GM21786 (cell line): ENCODE data around the gene PCDHA11.
"Not testable (repeated sequence)": the region's sequence is repeated elsewhere in the genome, so short reads cannot be mapped to it uniquely, and the experiment has no call there.

ENCODE experiments used
- ATAC-seq: cut with Tn5 transposase; IDR thresholded peaks from one replicate; pipeline ENCODE4 v1.9.1; 2021; ENCODE audit not compliant: unreplicated experiment

The PCDHA11 gene, protein sequence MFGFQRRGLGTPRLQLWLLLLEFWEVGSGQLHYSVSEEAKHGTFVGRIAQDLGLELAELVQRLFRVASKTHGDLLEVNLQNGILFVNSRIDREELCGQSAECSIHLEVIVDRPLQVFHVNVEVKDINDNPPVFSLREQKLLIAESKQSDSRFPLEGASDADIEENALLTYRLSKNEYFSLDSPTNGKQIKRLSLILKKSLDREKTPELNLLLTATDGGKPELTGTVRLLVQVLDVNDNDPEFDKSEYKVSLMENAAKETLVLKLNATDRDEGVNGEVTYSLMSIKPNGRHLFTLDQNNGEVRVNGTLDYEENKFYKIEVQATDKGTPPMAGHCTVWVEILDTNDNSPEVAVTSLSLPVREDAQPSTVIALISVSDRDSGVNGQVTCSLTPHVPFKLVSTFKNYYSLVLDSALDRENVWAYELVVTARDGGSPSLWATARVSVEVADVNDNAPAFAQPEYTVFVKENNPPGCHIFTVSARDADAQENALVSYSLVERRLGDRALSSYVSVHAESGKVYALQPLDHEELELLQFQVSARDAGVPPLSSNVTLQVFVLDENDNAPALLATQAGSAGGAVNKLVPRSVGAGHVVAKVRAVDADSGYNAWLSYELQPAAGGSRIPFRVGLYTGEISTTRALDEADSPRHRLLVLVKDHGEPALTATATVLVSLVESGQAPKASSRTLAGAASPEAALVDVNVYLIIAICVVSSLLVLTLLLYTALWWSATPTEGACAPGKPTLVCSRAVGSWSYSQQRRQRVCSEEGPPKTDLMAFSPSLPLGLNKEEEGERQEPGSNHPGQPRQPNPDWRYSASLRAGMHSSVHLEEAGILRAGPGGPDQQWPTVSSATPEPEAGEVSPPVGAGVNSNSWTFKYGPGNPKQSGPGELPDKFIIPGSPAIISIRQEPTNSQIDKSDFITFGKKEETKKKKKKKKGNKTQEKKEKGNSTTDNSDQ

DNA sequence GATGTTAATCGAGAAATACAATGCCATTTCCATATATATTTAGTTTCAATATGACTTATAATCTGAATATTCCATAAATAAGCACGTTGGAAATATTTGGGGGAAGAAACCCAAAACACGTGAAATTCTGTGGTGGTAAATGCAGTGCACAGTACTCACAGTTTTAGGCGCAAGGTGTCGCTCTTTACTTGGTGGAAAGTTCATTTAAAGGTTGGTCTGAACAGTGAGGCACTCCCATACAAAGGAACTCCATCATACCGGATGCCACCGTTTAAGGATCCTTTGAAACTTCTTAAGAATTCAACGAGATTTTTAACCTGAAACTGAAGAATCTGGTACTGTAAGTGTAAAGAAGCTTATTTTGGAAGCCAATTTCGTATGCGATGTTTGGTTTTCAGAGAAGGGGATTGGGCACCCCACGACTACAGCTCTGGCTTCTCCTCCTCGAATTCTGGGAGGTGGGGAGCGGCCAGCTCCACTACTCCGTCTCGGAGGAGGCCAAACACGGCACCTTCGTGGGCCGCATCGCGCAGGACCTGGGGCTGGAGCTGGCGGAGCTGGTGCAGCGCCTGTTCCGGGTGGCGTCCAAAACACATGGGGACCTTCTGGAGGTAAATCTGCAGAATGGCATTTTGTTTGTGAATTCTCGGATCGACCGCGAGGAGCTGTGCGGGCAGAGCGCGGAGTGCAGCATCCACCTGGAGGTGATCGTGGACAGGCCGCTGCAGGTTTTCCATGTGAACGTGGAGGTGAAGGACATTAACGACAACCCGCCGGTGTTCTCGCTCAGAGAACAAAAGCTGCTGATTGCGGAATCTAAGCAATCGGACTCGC, at the start of gene PCDHA11:
Gene PCDHA11, plus strand, starts transcription at position 237 of the 834 bp plus-strand sequence. Its CDS starts 147 bp downstream, at position 384.
- ATAC-seq, result no peak

DNA sequence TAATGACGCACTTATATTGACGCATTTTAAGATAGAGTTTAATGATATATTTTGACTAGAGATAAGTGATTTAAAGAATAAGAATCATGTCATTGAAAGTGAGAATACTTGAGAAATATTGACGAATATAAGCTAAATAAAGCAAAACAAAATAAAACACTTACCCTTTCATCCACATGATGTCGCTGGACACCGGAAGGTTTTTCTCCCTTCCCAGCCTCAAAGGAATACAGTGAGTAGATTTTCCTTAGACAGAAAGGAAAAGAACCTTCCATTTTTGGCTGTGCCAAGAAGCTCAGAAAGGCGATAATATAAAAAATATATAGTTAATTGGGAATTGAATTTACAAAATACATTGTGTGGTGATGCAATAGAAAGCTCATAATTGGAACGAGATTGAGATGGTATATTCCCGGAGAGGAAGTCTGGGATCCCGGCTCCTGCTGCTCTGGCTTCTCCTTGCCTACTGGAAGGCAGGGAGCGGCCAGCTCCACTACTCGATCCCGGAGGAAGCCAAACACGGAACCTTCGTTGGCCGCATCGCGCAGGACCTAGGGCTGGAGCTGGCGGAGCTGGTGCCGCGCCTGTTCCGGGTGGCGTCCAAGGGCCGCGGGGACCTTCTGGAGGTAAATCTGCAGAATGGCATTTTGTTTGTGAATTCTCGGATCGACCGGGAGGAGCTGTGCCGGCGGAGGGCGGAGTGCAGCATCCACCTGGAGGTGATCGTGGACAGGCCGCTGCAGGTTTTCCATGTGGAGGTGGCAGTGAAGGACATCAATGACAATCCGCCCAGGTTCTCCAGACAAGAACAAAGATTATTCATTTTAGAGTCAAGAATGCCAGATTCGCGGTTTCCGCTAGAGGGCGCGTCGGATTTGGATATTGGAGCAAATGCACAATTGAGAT, 47.1 kb upstream of the PCDHA11 start, which contains the start of gene PCDHA5:
Gene PCDHA5, plus strand, starts transcription at position 239 of the 906 bp plus-strand sequence.
- no peak for ATAC-seq

DNA sequence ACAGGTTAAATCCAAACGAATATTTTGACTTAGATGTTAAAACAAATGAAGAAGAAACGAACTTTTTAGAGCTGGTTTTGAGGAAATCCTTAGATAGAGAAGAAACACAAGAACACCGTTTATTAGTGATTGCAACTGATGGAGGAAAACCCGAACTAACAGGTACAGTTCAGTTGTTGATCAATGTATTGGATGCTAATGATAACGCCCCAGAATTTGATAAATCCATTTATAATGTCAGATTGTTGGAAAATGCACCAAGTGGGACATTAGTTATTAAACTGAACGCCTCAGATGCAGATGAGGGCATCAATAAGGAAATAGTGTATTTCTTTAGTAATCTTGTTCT, 46.5 kb upstream of the PCDHA11 start:
- no peak for ATAC-seq

DNA sequence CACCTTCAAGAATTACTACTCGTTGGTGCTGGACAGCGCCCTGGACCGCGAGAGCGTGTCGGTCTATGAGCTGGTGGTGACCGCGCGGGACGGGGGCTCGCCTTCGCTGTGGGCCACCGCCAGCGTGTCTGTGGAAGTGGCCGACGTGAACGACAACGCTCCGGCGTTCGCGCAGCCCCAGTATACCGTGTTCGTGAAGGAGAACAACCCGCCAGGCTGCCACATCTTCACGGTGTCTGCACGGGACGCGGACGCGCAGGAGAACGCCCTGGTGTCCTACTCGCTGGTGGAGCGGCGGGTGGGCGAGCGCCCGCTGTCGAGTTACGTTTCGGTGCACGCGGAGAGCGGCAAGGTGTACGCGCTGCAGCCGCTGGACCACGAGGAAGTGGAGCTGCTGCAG, 45.8 kb upstream of the PCDHA11 start:
- ATAC-seq, result not testable (repeated sequence)

DNA sequence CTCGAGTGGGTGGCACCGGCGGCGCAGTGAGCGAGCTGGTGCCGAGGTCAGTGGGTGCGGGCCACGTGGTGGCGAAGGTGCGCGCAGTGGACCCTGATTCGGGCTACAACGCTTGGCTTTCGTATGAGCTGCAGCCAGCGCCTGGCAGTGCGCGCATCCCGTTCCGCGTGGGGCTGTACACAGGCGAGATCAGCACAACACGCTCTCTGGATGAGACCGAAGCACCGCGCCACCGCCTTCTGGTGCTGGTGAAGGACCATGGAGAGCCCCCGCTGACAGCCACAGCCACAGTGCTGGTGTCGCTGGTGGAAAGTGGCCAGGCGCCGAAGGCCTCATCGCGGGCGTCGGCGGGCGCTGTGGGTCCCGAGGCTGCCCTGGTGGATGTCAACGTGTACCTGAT, 45.3 kb upstream of the PCDHA11 start:
- no peak for ATAC-seq

DNA sequence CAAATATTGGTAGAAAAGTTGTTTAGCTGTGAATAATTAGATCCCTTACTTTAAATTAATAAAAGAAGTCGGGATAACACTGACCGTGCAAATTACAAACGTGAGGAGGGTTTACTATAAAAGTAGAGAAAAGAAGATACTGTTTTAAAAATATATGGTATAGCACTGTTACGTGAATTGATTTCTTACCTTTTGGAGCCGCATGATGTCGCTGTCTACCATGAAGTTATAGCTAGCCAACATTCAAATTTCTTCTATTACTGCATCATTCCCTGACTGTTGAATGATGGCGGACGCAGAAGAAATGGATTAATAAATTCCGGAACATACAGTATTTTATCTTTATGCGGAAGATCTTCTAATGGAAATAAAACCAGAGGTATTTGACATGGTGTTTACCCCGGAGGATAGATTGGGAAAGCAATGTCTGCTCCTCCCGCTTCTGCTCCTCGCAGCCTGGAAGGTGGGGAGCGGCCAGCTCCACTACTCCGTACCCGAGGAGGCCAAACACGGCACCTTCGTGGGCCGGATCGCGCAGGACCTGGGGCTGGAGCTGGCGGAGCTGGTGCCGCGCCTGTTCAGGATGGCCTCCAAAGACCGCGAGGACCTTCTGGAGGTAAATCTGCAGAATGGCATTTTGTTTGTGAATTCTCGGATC, 40.9 kb upstream of the PCDHA11 start, which contains the start of gene PCDHA6:
Gene PCDHA6, plus strand, starts transcription at position 257 of the 658 bp plus-strand sequence. Its CDS starts 132 bp downstream, at position 389.
- ATAC-seq, result no peak

DNA sequence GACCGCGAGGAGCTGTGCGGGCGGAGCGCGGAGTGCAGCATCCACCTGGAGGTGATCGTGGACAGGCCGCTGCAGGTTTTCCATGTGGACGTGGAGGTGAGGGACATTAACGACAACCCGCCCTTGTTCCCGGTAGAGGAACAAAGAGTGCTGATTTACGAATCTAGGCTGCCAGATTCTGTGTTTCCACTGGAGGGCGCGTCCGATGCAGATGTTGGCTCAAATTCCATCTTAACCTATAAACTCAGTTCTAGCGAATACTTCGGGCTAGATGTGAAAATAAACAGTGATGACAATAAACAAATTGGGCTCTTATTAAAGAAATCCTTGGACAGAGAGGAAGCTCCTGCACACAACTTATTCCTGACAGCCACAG, 40.4 kb upstream of the PCDHA11 start:
- no peak for ATAC-seq

DNA sequence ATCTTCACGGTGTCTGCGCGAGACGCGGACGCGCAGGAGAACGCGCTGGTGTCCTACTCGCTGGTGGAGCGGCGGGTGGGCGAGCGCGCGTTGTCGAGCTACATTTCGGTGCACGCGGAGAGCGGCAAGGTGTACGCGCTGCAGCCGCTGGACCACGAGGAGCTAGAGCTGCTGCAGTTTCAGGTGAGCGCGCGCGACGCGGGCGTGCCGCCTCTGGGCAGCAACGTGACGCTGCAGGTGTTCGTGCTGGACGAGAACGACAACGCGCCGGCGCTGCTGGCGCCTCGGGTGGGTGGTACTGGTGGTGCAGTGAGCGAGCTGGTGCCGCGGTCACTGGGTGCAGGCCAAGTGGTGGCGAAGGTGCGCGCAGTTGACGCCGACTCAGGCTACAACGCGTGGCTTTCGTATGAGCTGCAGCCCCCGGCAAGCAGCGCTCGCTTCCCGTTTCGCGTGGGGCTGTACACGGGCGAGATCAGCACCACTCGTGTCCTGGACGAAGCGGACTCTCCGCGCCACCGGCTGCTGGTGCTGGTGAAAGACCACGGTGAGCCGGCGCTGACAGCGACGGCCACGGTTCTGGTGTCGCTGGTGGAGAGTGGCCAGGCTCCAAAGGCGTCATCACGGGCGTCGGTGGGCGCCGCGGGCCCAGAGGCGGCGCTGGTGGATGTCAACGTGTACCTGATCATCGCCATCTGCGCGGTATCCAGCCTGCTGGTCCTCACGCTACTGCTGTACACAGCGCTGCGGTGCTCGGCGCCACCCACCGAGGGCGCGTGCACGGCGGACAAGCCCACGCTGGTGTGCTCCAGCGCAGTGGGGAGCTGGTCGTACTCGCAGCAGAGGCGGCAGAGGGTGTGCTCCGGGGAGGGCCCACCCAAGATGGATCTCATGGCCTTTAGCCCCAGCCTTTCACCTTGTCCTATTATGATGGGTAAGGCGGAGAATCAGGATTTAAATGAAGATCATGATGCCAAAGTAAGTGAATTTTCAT, 39.0 kb upstream of the PCDHA11 start:
- ATAC-seq, result not testable (repeated sequence)

DNA sequence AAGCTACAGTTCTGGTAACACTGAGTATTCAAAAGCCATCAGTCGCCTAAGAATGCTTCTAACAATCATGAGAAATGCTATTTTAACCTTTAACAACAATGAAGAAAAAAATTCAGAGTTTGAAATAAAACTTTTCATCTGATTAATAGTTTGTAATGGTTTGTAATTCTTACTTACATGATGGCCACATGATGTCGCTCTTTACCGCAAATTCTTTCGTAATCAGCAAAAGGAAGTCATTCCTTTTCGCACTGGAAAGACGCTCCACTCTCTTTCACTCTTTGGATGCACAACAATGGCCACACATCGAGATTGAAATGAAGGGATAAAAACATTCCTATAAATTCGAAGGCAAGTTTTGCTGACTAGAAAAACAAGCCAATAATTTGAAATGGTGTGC, 34.8 kb upstream of the PCDHA11 start, which contains the start of gene PCDHA7:
Gene PCDHA7, plus strand, starts transcription at position 277 of the 400 bp plus-strand sequence. Its CDS starts 115 bp downstream, at position 392.
- ATAC-seq, result no peak

DNA sequence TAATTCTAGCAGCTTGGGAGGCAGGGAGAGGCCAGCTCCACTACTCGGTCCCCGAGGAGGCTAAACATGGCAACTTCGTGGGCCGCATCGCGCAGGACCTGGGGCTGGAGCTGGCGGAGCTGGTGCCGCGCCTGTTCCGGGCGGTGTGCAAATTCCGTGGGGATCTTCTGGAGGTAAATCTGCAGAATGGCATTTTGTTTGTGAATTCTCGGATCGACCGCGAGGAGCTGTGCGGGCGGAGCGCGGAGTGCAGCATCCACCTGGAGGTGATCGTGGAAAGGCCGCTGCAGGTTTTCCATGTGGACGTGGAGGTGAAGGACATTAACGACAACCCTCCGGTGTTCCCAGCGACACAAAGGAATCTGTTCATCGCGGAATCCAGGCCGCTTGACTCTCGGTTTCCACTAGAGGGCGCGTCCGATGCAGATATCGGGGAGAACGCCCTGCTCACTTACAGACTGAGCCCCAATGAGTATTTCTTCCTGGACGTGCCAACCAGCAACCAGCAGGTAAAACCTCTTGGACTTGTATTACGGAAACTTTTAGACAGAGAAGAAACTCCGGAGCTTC, 34.2 kb upstream of the PCDHA11 start:
- ATAC-seq, result not testable (repeated sequence)

DNA sequence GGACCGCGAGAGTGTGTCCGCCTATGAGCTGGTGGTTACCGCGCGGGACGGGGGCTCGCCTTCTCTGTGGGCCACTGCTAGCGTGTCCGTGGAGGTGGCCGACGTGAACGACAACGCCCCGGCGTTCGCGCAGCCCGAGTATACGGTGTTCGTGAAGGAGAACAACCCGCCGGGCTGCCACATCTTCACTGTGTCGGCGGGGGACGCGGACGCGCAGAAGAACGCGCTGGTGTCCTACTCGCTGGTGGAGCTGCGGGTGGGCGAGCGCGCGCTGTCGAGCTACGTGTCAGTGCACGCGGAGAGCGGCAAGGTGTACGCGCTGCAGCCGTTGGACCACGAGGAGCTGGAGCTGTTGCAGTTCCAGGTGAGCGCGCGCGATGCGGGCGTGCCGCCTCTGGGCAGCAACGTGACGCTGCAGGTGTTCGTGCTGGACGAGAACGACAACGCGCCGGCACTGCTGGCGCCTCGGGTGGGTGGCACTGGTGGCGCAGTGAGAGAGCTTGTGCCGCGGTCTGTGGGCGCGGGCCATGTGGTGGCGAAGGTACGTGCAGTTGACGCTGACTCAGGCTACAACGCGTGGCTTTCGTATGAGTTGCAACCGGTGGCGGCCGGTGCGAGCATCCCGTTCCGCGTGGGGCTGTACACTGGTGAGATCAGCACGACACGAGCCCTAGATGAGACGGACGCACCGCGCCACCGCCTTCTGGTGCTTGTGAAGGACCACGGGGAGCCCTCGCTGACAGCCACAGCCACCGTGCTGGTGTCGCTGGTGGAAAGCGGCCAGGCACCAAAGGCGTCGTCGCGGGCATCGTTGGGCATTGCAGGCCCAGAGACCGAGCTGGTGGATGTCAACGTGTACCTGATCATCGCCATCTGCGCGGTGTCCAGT, 32.9 kb upstream of the PCDHA11 start:
- no peak for ATAC-seq

DNA sequence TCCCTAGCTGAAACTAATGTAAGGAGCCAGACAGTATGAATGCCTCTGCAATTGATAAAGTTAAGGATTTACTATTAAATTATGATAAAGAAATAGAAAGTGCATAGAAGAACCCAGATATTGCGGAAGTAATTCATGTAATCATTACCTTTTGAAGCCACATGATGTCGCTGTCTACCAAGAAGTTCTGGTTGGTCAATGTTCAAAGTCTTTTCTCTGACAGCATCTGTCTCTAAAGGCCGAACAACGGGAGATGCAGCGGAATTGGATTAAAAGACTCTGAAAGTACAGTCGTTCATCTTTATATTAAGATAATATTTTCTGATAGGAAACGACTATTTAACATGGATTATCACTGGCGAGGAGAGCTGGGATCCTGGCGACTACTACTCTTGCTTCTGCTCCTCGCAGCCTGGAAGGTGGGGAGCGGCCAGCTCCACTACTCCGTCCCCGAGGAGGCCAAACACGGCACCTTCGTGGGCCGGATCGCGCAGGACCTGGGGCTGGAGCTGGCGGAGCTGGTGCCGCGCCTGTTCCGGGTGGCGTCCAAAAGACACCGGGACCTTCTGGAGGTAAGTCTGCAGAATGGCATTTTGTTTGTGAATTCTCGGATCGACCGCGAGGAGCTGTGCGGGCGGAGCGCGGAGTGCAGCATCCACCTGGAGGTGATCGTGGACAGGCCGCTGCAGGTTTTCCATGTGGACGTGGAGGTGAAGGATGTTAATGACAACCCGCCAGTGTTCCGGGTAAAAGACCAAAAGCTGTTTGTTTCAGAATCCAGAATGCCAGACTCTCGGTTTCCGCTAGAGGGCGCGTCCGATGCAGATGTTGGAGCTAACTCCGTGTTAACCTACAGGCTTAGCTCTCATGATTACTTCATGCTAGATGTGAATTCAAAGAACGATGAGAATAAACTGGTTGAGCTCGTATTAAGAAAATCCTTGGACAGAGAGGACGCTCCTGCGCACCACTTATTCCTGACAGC, 27.5 kb upstream of the PCDHA11 start, which contains the start of gene PCDHA8:
Gene PCDHA8, plus strand, starts transcription at position 210 of the 985 bp plus-strand sequence. Its CDS starts 135 bp downstream, at position 345.
- no peak for ATAC-seq

DNA sequence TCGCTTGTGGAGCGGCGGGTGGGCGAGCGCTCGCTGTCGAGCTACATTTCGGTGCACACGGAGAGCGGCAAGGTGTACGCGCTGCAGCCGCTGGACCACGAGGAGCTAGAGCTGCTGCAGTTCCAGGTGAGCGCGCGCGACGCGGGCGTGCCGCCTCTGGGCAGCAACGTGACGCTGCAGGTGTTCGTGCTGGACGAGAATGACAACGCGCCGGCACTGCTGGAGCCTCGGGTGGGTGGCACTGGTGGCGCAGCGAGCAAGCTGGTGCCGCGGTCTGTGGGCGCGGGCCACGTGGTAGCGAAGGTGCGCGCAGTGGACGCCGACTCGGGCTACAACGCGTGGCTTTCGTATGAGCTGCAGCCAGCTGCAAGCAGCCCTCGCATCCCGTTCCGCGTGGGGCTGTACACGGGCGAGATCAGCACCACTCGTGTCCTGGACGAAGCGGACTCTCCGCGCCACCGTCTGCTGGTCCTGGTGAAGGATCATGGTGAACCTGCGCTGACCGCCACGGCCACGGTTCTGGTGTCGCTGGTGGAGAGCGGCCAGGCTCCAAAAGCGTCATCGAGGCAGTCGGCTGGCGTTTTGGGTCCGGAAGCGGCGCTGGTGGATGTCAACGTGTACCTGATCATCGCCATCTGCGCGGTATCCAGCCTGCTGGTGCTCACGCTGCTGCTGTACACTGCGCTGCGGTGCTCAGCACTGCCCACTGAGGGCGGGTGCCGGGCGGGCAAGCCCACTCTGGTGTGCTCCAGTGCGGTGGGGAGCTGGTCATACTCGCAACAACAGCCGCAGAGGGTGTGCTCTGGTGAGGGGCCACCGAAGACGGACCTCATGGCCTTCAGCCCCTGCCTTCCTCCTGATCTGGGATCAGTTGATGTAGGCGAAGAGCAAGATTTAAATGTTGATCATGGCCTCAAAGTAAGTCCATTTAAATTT, 25.7 kb upstream of the PCDHA11 start:
- ATAC-seq, result no peak
